Globus pallidus (tissue), 1 donor: ENCODE data around the gene WFDC1.
A peak's percentile ranks its signal among the peaks of the same experiment; 100 is the strongest.

Experiments
- DNase-seq: peaks from one replicate; pipeline ENCODE4 v3.0.0-alpha.2; 2015; ENCODE audit warnings: low spot score

WFDC1 gene

GRCh38 chr16:84272740-84273320 lies 21.8 kb upstream of the WFDC1 start:
- DNase-seq = no peak

DNA sequence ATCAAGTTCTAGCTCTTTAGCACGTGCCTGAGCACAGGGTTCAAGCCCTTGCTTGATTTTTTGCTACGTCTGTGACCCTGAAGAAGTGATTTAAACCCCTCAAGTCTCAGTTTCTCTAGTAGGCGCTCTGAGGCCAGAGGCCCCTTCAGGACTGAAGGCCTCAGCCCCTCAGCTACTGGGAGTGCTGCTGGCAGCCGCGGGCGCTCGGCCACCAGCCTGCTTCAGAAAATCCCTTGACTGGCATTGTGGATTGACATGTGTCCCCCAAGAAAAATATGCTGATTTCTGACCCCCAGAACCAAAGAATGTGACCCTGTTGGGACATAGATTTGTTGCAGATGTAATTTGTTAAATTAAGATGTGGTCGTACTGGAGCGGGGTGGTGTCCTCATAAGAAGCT lies 20.2 kb upstream of the WFDC1 start:
- no peak for DNase-seq

DNA sequence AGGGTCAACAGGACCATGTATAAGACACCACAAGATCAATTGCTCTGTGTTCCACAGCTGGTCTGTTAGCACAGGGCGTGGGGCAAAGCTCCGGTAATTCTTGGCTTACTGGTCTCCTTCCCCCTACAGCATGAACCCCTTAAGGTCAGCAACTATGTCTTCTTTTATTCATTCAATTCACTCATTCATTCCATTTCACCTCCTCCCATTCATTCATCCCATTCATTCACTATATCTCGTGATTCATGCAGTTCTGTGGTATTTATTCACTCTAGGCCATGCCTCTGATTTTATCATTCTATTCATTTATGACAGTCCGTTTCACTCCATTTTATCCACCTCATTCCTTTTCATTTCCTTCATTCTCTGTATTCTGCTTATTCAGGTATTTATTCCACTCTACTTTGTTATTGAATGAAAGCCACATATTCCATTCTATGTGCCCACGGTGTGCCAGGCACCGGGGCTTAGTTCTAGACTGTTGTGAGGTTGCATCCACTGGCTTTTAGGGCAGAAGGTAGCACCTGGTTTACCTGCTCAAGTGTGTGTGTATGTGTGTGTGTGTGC lies 19.0 kb upstream of the WFDC1 start:
- DNase-seq = no peak

- peak; percentile 68 for DNase-seq
Measured at GRCh38 chr16:84277244-84277823, 17.3 kb upstream of the WFDC1 start.

DNA sequence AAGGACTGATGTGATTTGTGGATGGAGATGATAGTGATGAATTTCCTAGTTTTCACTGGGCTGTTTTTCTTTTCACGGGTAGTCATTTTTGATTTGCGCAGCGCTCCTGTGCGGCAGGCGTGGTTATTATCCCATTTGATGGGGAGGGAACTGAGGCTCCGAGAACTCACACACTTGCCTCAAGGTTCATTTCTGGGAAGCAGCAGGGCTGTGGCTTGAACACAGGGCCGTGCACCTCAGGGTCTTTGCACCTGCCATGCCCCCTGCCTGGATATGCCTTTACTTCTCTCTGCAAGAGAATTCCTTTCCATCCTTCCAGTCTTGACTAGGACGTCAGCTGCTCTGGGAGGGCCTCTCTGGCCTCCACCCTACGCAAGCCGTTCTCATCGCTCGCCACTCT lies 16.3 kb upstream of the WFDC1 start:
- DNase-seq = no peak

GRCh38 chr16:84278968-84279367 lies 15.7 kb upstream of the WFDC1 start:
- DNase-seq = peak; percentile 79

GRCh38 chr16:84279881-84280280 lies 14.8 kb upstream of the WFDC1 start:
- no peak for DNase-seq

DNA sequence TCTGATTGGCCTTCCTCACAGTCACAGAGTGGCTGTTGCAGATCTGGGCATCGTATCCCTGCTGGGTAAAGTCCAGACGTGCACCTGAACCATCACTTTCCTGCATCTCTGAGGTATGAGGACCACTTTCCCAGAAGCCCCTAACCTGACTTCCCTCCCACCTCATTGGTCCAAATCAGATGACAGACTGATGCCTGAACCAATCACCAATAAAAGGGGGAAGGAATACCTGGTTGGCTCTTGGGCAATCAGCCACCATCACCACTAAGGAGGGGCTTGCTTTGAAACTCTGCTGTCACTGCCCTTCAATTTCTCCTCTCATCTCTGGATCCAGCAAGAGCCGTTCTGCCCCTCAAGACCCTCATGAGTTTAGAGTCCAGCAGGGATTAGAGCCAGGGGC lies 13.6 kb upstream of the WFDC1 start:
- no peak for DNase-seq

GRCh38 chr16:84282533-84282932 lies 12.1 kb upstream of the WFDC1 start:
- DNase-seq = no peak

DNA sequence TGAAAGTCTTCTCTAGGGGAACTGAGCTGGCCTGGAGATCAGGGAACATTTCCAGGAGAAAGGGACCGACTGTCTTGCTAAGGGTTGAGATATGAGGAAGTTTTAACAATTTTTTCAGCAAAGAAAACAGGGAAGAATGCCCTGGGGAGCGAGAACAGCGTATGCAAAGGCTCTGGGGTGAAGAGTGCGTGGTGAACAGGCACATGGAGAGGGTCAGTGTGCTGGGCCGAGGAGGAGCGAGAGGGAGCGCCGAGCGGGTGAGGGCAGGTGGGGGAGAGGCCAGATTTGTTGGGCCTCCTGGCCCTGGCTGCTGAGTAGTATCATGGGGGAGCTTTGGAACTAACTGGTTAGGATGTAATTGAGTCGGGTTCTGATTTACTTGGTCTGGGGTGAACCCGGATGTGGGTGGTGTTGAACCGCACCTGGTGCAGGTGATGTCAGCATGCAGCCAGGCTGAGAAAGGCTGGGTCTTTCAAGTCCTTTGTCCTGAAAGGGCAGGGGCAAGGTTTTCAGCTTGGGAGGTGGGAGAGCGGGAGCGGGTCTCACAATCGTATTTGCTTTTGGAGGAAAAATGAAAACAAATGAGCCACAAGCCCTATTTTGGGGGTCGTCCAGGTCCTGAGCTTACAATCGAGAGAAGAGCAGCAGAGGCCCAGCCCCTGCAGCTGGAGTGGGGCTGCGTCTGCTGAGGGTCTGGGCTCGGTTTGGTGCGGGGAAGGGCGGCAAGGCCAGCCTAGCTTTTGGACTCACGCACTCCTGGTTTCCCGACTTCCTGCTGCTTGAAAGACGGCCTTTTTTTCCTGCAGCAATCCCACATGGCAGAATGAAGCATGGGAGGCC lies 11.1 kb upstream of the WFDC1 start:
- no peak for DNase-seq

DNA sequence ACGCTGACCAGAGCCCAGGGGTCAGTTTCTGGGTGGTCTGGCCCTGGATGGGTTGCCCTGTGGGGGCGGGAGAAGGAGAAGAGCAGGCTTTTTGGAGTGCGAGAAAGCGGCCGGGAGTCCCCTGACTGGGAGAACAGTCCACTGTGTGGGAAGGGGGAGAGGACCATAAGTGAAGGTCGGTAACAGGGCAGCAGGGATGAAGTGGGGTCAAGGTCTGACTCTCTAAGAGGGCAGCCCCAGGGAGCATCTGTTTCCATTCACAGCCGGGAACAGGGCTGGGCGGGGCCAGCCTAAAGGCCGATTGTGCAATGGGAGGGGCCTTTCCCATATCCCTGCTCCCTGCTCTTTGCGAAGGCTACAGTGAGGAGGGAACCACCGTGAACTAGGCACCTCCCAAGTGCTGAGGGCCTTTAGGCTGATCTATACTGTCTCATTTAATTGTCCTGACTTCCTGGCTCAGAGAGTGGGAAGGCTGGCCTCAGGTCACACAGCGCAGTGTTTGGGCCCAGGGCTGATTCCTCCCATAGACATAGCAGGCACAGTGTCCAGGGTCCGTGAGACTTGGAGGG lies 10.4 kb upstream of the WFDC1 start:
- DNase-seq = no peak

GRCh38 chr16:84286578-84287240 lies 8.0 kb upstream of the WFDC1 start:
- no peak for DNase-seq

- no peak for DNase-seq
Measured at GRCh38 chr16:84288902-84289301, 5.8 kb upstream of the WFDC1 start.

GRCh38 chr16:84291226-84291625 lies 3.5 kb upstream of the WFDC1 start:
- no peak for DNase-seq

- DNase-seq = no peak
Measured at GRCh38 chr16:84292011-84292410, 2.7 kb upstream of the WFDC1 start.

GRCh38 chr16:84293406-84293805 lies 1.3 kb upstream of the WFDC1 start:
- DNase-seq = no peak

GRCh38 chr16:84294117-84294516 lies 561 bp upstream of the WFDC1 start:
- no peak for DNase-seq

- no peak for DNase-seq
Measured at GRCh38 chr16:84295203-84295860, 654 bp downstream of the WFDC1 start.

- DNase-seq = no peak
Measured at GRCh38 chr16:84298376-84298899, 3.8 kb downstream of the WFDC1 start.

- DNase-seq = no peak
Measured at GRCh38 chr16:84299734-84300440, 5.2 kb downstream of the WFDC1 start.
